Breast epithelium (tissue), 3 donors: ENCODE data around the gene TMPRSS11D.

Experiments
- POLR2A ChIP-seq: fragments of 450-650 bp; IDR thresholded peaks from one replicate; pipeline ENCODE4 v1.6.1; 2016; ENCODE audit warnings: antibody characterized with exemption, mild to moderate bottlenecking, moderate library complexity
- TF ChIP-seq, protein P1 (sequence below), 3 donors: fragments of 450-650 bp; IDR thresholded peaks; one replicate each; pipeline ENCODE4 v1.5.1; 2016 to 2017; ENCODE audit warnings: antibody characterized with exemption in 3 of 3, mild to moderate bottlenecking in 3 of 3, moderate library complexity in 3 of 3

- no peak for TF ChIP-seq POLR2A
- TF ChIP-seq, protein P1, sequence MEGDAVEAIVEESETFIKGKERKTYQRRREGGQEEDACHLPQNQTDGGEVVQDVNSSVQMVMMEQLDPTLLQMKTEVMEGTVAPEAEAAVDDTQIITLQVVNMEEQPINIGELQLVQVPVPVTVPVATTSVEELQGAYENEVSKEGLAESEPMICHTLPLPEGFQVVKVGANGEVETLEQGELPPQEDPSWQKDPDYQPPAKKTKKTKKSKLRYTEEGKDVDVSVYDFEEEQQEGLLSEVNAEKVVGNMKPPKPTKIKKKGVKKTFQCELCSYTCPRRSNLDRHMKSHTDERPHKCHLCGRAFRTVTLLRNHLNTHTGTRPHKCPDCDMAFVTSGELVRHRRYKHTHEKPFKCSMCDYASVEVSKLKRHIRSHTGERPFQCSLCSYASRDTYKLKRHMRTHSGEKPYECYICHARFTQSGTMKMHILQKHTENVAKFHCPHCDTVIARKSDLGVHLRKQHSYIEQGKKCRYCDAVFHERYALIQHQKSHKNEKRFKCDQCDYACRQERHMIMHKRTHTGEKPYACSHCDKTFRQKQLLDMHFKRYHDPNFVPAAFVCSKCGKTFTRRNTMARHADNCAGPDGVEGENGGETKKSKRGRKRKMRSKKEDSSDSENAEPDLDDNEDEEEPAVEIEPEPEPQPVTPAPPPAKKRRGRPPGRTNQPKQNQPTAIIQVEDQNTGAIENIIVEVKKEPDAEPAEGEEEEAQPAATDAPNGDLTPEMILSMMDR (IDR thresholded peaks at IDR 0.05), result no peak
Measured at GRCh38 chr4:67880866-67881610, 2.8 kb downstream of the TMPRSS11D start.
